ENCODE measurements around the gene BMP3.
"Not testable (repeated sequence)": the region's sequence is repeated elsewhere in the genome, so short reads cannot be mapped to it uniquely, and the experiment has no call there.

Gene BMP3

GRCh38 chr4:81003597-81004111, 26.9 kb upstream of the BMP3 start:
- CTCF ChIA-PET: interaction anchor here (0.6 kb wide), 2 partner anchors 13 to 79 kb away, joined by 3 read pairs; no protein-coding TSS in a partner anchor
- H3K4me3 ChIP-seq (ENCODE audit: low read depth, low read length): no peak overlapping the region
- H3K9me3 ChIP-seq (ENCODE audit: control insufficient read depth, insufficient read depth, low read depth, low read length): no peaks in the 10 kb centered on the region
- H3K27ac ChIP-seq (ENCODE audit: extremely low read depth, low read depth, low read length): no peak overlapping the region
- no peaks in the 10 kb centered on the region for H3K36me3 ChIP-seq (ENCODE audit: control insufficient read depth in 2 of 2, insufficient read depth in 1 of 2, low read length in 2 of 2)
- no peak for TF ChIP-seq SETDB1 (IDR thresholded peaks at IDR 0.05; ENCODE audit: insufficient read length, low read length)
- no peak for TF ChIP-seq ZNF843 (tag by site-specific recombination; IDR thresholded peaks at IDR 0.05)
- no peak for TF ChIP-seq ZNF133 (tag by site-specific recombination; IDR thresholded peaks at IDR 0.05)
- no peak for TF ChIP-seq BCL11A (tag by site-specific recombination; IDR thresholded peaks at IDR 0.05; ENCODE audit: low read depth)
- no peak for TF ChIP-seq REPIN1 (tag by site-specific recombination; IDR thresholded peaks at IDR 0.05; ENCODE audit: low read depth)
- POLR2A ChIA-PET: no interaction called here
- no peaks in the 10 kb centered on the region for H3K4me1 ChIP-seq (ENCODE audit: control insufficient read depth, insufficient read depth, low read length)

DNA sequence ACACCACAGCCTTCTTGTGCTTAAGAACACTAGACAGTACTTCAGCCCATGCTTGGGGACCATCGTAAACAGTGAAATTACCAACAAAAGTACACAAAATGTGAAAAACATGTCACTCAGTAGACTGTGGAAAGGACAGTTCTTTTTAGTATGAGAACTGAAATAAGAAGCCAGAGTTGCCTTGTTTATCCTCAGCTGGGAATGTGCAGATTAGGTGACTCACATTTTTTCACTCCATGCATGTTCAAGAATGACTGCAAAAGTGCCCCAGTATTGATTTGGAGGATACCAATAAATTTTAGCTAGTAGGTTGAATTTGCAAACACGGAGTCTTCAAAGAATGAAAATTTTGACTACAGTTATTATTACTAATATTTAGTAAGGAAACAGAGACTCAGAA, 23.1 kb upstream of the BMP3 start:
- H3K4me1 ChIP-seq (ENCODE audit: control insufficient read depth, insufficient read depth, low read length): no peaks in the 10 kb centered on the region
- no peaks in the 10 kb centered on the region for H3K9me3 ChIP-seq (ENCODE audit: control insufficient read depth, insufficient read depth, low read depth, low read length)
- ChIA-PET CTCF (no interaction called here), POLR2A (no interaction called here)
- no peak overlapping the region for H3K4me3 ChIP-seq (ENCODE audit: low read depth, low read length)
- no peak overlapping the region for H3K27ac ChIP-seq (ENCODE audit: extremely low read depth, low read depth, low read length)
- H3K36me3 ChIP-seq (ENCODE audit: control insufficient read depth in 2 of 2, insufficient read depth in 1 of 2, low read length in 2 of 2): no peaks in the 10 kb centered on the region
- no peak for TF ChIP-seq ZNF830 (tag by site-specific recombination; IDR thresholded peaks at IDR 0.05; ENCODE audit: low read depth)
- TF ChIP-seq, protein P1, sequence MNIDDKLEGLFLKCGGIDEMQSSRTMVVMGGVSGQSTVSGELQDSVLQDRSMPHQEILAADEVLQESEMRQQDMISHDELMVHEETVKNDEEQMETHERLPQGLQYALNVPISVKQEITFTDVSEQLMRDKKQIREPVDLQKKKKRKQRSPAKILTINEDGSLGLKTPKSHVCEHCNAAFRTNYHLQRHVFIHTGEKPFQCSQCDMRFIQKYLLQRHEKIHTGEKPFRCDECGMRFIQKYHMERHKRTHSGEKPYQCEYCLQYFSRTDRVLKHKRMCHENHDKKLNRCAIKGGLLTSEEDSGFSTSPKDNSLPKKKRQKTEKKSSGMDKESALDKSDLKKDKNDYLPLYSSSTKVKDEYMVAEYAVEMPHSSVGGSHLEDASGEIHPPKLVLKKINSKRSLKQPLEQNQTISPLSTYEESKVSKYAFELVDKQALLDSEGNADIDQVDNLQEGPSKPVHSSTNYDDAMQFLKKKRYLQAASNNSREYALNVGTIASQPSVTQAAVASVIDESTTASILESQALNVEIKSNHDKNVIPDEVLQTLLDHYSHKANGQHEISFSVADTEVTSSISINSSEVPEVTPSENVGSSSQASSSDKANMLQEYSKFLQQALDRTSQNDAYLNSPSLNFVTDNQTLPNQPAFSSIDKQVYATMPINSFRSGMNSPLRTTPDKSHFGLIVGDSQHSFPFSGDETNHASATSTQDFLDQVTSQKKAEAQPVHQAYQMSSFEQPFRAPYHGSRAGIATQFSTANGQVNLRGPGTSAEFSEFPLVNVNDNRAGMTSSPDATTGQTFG (tag by site-specific recombination; IDR thresholded peaks at IDR 0.05; ENCODE audit: borderline replicate concordance): no peak
- TF ChIP-seq ZNF157 (tag by site-specific recombination; IDR thresholded peaks at IDR 0.05): no peak
- TF ChIP-seq PRDM1 (tag by site-specific recombination; IDR thresholded peaks at IDR 0.05): no peak
- no peak for TF ChIP-seq ZNF549 (tag by site-specific recombination; IDR thresholded peaks at IDR 0.05)
- no peak for TF ChIP-seq ZNF585B (tag by site-specific recombination; IDR thresholded peaks at IDR 0.05)
- no peak for TF ChIP-seq ZBTB49 (tag by site-specific recombination; IDR thresholded peaks at IDR 0.05; ENCODE audit: low read depth)
- no peak for TF ChIP-seq ZNF658 (tag by site-specific recombination; IDR thresholded peaks at IDR 0.05)
- TF ChIP-seq ZNF645 (tag by site-specific recombination; IDR thresholded peaks at IDR 0.05): no peak
- no peak for TF ChIP-seq ZNF624 (tag by site-specific recombination; IDR thresholded peaks at IDR 0.05)
- no peak for TF ChIP-seq ZNF121 (tag by site-specific recombination; IDR thresholded peaks at IDR 0.05)
- no peak for TF ChIP-seq BCL11B (tag by site-specific recombination; IDR thresholded peaks at IDR 0.05; ENCODE audit: low read depth)
- no peak for TF ChIP-seq ZNF600 (tag by site-specific recombination; IDR thresholded peaks at IDR 0.05)
- no peak for TF ChIP-seq SALL2 (tag by site-specific recombination; IDR thresholded peaks at IDR 0.05; ENCODE audit: borderline replicate concordance)
- TF ChIP-seq ZNF404 (tag by site-specific recombination; IDR thresholded peaks at IDR 0.05): no peak
- no peak for TF ChIP-seq ZNF354C (tag by site-specific recombination; IDR thresholded peaks at IDR 0.05; ENCODE audit: borderline replicate concordance, low read depth)

GRCh38 chr4:81016566-81016965, 13.9 kb upstream of the BMP3 start:
- H3K27ac ChIP-seq (ENCODE audit: extremely low read depth, low read depth, low read length); H3K36me3 ChIP-seq (ENCODE audit: control insufficient read depth in 2 of 2, insufficient read depth in 1 of 2, low read length in 2 of 2); POLR2A ChIA-PET; H3K4me3 ChIP-seq (ENCODE audit: low read depth, low read length); H3K4me1 ChIP-seq (ENCODE audit: control insufficient read depth, insufficient read depth, low read length); CTCF ChIA-PET; H3K9me3 ChIP-seq (ENCODE audit: control insufficient read depth, insufficient read depth, low read depth, low read length): not testable (repeated sequence)
